HepG2 (cell line): Measurements from ENCODE around the gene SLC17A8. TPM values are rescaled to one million over a fixed set of nuclear protein-coding genes. Genes with fewer than 3 reads are reported as not detected.
A peak's percentile ranks its signal among the peaks of the same experiment; 100 is the strongest.

Experiments used
- ATAC-seq: fragments of 200-7000 bp; cut with Tn5 transposase; 3 replicates; pipeline ENCODE4 v1.9.1; 2020; ENCODE audit warnings: mild to moderate bottlenecking, moderate library complexity
- BruUV-seq: library from RNA; stranded (reverse); fragments of 400-500 nt; replicated peaks from 2 replicates; lab custom pipeline; 2021; lab: Mats Ljungman, UMichigan
- CTCF ChIA-PET: fragments of 300-600 bp; formaldehyde crosslinking; extraction: SDS; loops from one replicate; lab custom pipeline; 2021; ENCODE audit warnings: low total read pairs, inconsistent platforms, low intra/inter-chr PET ratio; lab: Yijun Ruan, JAX
- POLR2A ChIA-PET: fragments of 350-600 bp; sonication (Branson Sonifier 250); formaldehyde crosslinking; loops from one replicate; lab custom pipeline; 2020; ENCODE audit warnings: antibody characterized with exemption, inconsistent platforms; lab: Yijun Ruan, JAX
- DNase-seq: peaks from one replicate; pipeline ENCODE4 v3.0.0-alpha.2; 2015; ENCODE audit warnings: low spot score
- FAIRE-seq: peaks from 3 replicates; lab custom pipeline; 2011; peaks lifted over from hg19 to GRCh38; lab: Jason Lieb, UNC
- H2AFZ ChIP-seq: one replicate; pipeline ENCODE4 v1.6.1; 2011; ENCODE audit warnings: low read length, inconsistent platforms
- H3K27ac ChIP-seq: fragments of 300-600 bp; 3 replicates; pipeline ENCODE4 v1.8.0; 2011; ENCODE audit warnings: mixed run types, mild to moderate bottlenecking, mixed read lengths, low read length, inconsistent platforms; ENCODE audit not compliant: insufficient read depth; ENCODE audit errors: extremely low read length
- H3K27me3 ChIP-seq, 2 experiments: fragments of 200-600 bp in 1 of 2; 2 replicates in 1 of 2; 3 replicates in 1 of 2; pipeline versions ENCODE4 v1.6.0 to v1.8.0; 2011; ENCODE audit warnings: low read length in 2 of 2, mild to moderate bottlenecking in 2 of 2, moderate library complexity in 2 of 2, inconsistent platforms in 1 of 2; ENCODE audit not compliant: insufficient read depth in 2 of 2, control insufficient read depth in 1 of 2
- H3K36me3 ChIP-seq, 2 experiments: fragments of 200-600 bp in 1 of 2; replicated peaks in 1 of 2; 2 replicates in 1 of 2; 3 replicates in 1 of 2; pipeline versions ENCODE4 v1.5.1 to v1.8.0; 2011; ENCODE audit warnings: low read length in 2 of 2, inconsistent platforms in 1 of 2; ENCODE audit not compliant: insufficient read depth in 2 of 2, control insufficient read depth in 1 of 2
- H3K4me1 ChIP-seq: 2 replicates; pipeline ENCODE4 v1.5.1; 2012; ENCODE audit warnings: low read length, inconsistent platforms; ENCODE audit not compliant: insufficient read depth
- H3K4me2 ChIP-seq: 2 replicates; pipeline ENCODE4 v1.6.0; 2011; ENCODE audit warnings: low read depth, low read length, inconsistent platforms
- H3K4me3 ChIP-seq, 3 experiments: fragments of 200-600 bp in 1 of 3; sonication (generic), shearing (Covaris generic) in 1 of 3; replicated peaks in 1 of 3; 2 replicates each; pipeline ENCODE4 v1.5.1; 2011 to 2016; ENCODE audit warnings: low read length in 3 of 3, inconsistent platforms in 2 of 3, low read depth in 2 of 3, mild to moderate bottlenecking in 2 of 3, control low read depth in 1 of 3, mixed read lengths in 1 of 3; ENCODE audit not compliant: insufficient read depth in 1 of 3
- H3K79me2 ChIP-seq: one replicate; pipeline ENCODE4 v1.6.1; 2011; ENCODE audit warnings: low read length, inconsistent platforms; ENCODE audit not compliant: insufficient read depth
- H3K9ac ChIP-seq: 2 replicates; pipeline ENCODE4 v1.6.0; 2011; ENCODE audit warnings: mild to moderate bottlenecking, low read depth, low read length, inconsistent platforms; ENCODE audit not compliant: insufficient read depth
- H3K9me3 ChIP-seq: 2 replicates; pipeline ENCODE4 v1.5.1; 2012; ENCODE audit warnings: mild to moderate bottlenecking, low read length
- H4K20me1 ChIP-seq: 2 replicates; pipeline ENCODE4 v1.6.0; 2011; ENCODE audit warnings: inconsistent platforms, mild to moderate bottlenecking, low read length, moderate library complexity; ENCODE audit not compliant: insufficient read depth
- AKAP8 ChIP-seq: sonication (generic); formaldehyde crosslinking; IDR thresholded peaks from 2 replicates; pipeline ENCODE4 v1.5.1; 2020; ENCODE audit warnings: mild to moderate bottlenecking, missing genetic modification reagents
- ARID2 ChIP-seq: sonication (generic); formaldehyde crosslinking; IDR thresholded peaks from 2 replicates; pipeline ENCODE4 v1.8.1; 2022; ENCODE audit warnings: mild to moderate bottlenecking, missing genetic modification reagents, borderline replicate concordance
- ATF7 ChIP-seq, 2 experiments: fragments of 450-650 bp in 1 of 2; sonication (generic) in 1 of 2; formaldehyde crosslinking in 1 of 2; IDR thresholded peaks; 2 replicates each; pipeline versions ENCODE4 v1.4.0 to v1.6.1; 2016 to 2020; ENCODE audit warnings: antibody characterized with exemption in 1 of 2, mild to moderate bottlenecking in 1 of 2, missing genetic modification reagents in 1 of 2
- CEBPB ChIP-seq: IDR thresholded peaks from 2 replicates; pipeline ENCODE4 v1.6.1; 2011; ENCODE audit warnings: low read depth, low read length, improper control_type of control experiment, borderline replicate concordance
- HOXD1 ChIP-seq: sonication (generic); formaldehyde crosslinking; IDR thresholded peaks from 2 replicates; pipeline ENCODE4 v1.5.0; 2020; ENCODE audit warnings: missing genetic modification reagents
- KDM6A ChIP-seq: IDR thresholded peaks from 2 replicates; pipeline ENCODE4 v1.6.1; 2016; ENCODE audit warnings: low read depth
- ONECUT2 ChIP-seq: sonication (generic); formaldehyde crosslinking; IDR thresholded peaks from 2 replicates; pipeline ENCODE4 v1.4.0; 2020; ENCODE audit warnings: missing genetic modification reagents
- PAX8 ChIP-seq: sonication (generic); formaldehyde crosslinking; IDR thresholded peaks from 2 replicates; pipeline ENCODE4 v1.8.0; 2022; ENCODE audit warnings: mild to moderate bottlenecking, missing genetic modification reagents, borderline replicate concordance
- POLR2AphosphoS5 ChIP-seq: IDR thresholded peaks from 2 replicates; pipeline ENCODE4 v1.6.1; 2012; ENCODE audit warnings: low read depth, low read length
- RFX5 ChIP-seq: IDR thresholded peaks from 2 replicates; pipeline ENCODE4 v1.6.1; 2011; ENCODE audit warnings: low read depth, low read length, improper control_type of control experiment
- SRSF4 ChIP-seq: fragments of 200-400 bp; formaldehyde crosslinking; IDR thresholded peaks from one replicate; pipeline ENCODE4 v1.6.1; 2018; ENCODE audit warnings: mild to moderate bottlenecking, low read depth, low read length, moderate library complexity; ENCODE audit not compliant: poor library complexity, severe bottlenecking
- U2AF2 ChIP-seq: fragments of 200-400 bp; formaldehyde crosslinking; IDR thresholded peaks from 2 replicates; pipeline ENCODE4 v1.6.1; 2017; ENCODE audit warnings: low read depth, mild to moderate bottlenecking, low read length
- ZFAT ChIP-seq: sonication (generic); formaldehyde crosslinking; conservative IDR thresholded peaks from 2 replicates; pipeline ENCODE4 v1.8.1; 2023; ENCODE audit warnings: missing genetic modification reagents, inconsistent platforms
- ZNF333 ChIP-seq: sonication (generic); formaldehyde crosslinking; IDR thresholded peaks from 2 replicates; pipeline ENCODE4 v1.4.0; 2020; ENCODE audit warnings: mild to moderate bottlenecking, missing genetic modification reagents, borderline replicate concordance
- ZNF337 ChIP-seq: sonication (generic); formaldehyde crosslinking; IDR thresholded peaks from 2 replicates; pipeline ENCODE4 v1.5.1; 2020; ENCODE audit warnings: missing genetic modification reagents, low read depth, mild to moderate bottlenecking, borderline replicate concordance
- ZNF33A ChIP-seq: sonication (generic); formaldehyde crosslinking; IDR thresholded peaks from 2 replicates; pipeline ENCODE4 v1.5.1; 2020; ENCODE audit warnings: missing genetic modification reagents, mild to moderate bottlenecking, moderate library complexity, borderline replicate concordance
- ZNF670 ChIP-seq: sonication (generic); formaldehyde crosslinking; IDR thresholded peaks from 2 replicates; pipeline ENCODE4 v1.8.0; 2022; ENCODE audit warnings: mild to moderate bottlenecking, missing genetic modification reagents, borderline replicate concordance
- ZSCAN20 ChIP-seq: sonication (generic); formaldehyde crosslinking; IDR thresholded peaks from 2 replicates; pipeline ENCODE4 v1.4.0; 2020; ENCODE audit warnings: missing genetic modification reagents, mild to moderate bottlenecking, borderline replicate concordance
- ZZZ3 ChIP-seq: sonication (generic); formaldehyde crosslinking; IDR thresholded peaks from 2 replicates; pipeline ENCODE4 v1.4.0; 2020; ENCODE audit warnings: missing genetic modification reagents, mild to moderate bottlenecking, borderline replicate concordance
- WGBS: methylation state at CpG from one replicate; pipeline ENCODE4 v1.1.6; 2017; ENCODE audit warnings: low lambda C conversion rate; 5-methylcytosine and 5-hydroxymethylcytosine counted together
- in situ Hi-C: cut with HindIII; loops from 2 replicates; pipeline ENCODE4 v1.10.0; 2017; ENCODE audit warnings: low pct_unique_long_range_greater_than_20kb; ENCODE audit not compliant: extremely low pct_ligation_motif_present
- intact Hi-C: fragments of 100-400 bp; cut with micrococcal nuclease; formaldehyde crosslinking; loops from one replicate; pipeline ENCODE4 v1.10.0; 2022; ENCODE audit not compliant: unreplicated experiment
- polyA plus RNA-seq, 8 experiments: library from polyadenylated mRNA; depleted of rRNA in 3 of 8; stranded (reverse) in 7 of 8; unstranded in 1 of 8; fragments of >200 nt; fragmentation: Illumina TruSeq in 4 of 8; extraction: Trizol in 4 of 8; gene quantifications; 2 replicates each; pipeline versions ENCODE4 v1.2.1 to v1.2.3, GENCODE V29; 2011 to 2016; ENCODE audit warnings: low read depth in 4 of 8, missing spikeins in 1 of 8, mixed read lengths in 1 of 8; ENCODE audit not compliant: insufficient read depth in 1 of 8
- total RNA-seq, 5 experiments: library from RNA; depleted of rRNA; stranded (reverse); fragments of >200 nt; fragmentation: Illumina TruSeq; extraction: Trizol; gene quantifications; 2 replicates each; pipeline ENCODE4 v1.2.3, GENCODE V29; 2016; ENCODE audit warnings: low read depth in 1 of 5
- TF ChIP-seq, protein P1 (sequence below): sonication (generic); formaldehyde crosslinking; IDR thresholded peaks from 2 replicates; pipeline ENCODE4 v1.5.0; 2020; ENCODE audit warnings: missing genetic modification reagents
- TF ChIP-seq, protein P2 (sequence below), 2 experiments: fragments of 450-650 bp in 1 of 2; sonication (generic) in 1 of 2; formaldehyde crosslinking; IDR thresholded peaks; 2 replicates each; pipeline versions ENCODE4 v1.5.0 to v1.8.0; 2020 to 2022; ENCODE audit warnings: mild to moderate bottlenecking in 1 of 2, missing genetic modification reagents in 1 of 2
- TF ChIP-seq, protein P3 (sequence below): sonication (generic); formaldehyde crosslinking; conservative IDR thresholded peaks from 2 replicates; pipeline ENCODE4 v1.4.0; 2020; ENCODE audit warnings: missing genetic modification reagents

The SLC17A8 gene
- total and polyA plus RNA-seq, 2 of the 13 experiments (the other 11 are each of a cell fraction or from before 2014, with no cell fraction given): 0.07 to 0.15 TPM

DNA sequence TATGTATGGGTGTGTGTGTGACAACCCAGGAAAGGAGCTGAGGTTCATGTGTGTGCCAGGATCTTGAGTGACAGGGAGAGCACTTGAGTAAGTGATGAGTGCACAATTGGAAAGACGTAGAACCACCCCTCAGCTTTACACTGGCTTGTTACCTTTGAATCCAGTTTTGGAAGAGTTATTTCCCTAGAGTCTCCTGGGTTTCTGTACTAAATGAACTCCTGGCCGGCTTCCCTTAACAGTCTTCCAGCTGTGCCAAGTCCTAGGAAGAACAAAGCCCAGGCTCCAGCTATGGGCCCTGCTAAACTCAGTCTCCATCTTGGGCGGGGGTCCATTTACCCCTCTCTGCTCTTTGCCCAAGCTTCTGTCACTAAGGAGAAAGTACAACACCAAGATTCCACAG lies 97.1 kb downstream of the SLC17A8 start:
- CTCF ChIA-PET: no interaction called here

DNA sequence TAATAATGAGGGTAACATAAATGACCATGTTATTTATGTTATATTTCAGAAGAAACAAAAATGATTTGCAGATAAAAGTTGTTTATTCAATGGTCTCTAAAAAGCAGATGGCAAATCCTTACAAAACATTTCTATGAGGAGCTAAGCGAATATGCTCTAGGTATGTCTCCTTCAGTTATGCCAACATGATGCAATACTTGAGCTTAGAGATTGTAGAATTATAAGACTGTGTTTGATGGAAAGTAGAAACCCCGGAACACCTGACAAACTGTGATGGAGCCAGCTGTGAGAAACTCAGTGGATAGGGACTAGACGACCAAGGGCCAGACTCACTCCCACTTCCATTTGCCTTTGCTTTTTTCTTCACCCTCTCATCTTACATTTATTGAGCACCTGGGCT lies 99.0 kb downstream of the SLC17A8 start:
- H3K4me1 ChIP-seq: no peaks in the 10 kb centered on the region
- H3K27ac ChIP-seq: no peak overlapping the region
- DNase-seq (no peak), ATAC-seq (no peak), FAIRE-seq (no peak)
- intact Hi-C loops: no loop called here
- no peak overlapping the region for H3K9ac ChIP-seq
- no peak overlapping the region for H3K4me2 ChIP-seq
- ChIA-PET CTCF (no interaction called here), POLR2A (interaction anchor here (1.3 kb wide), 1 partner anchor 8 kb away, joined by 3 read pairs; no protein-coding TSS in a partner anchor)
- no peaks in the 10 kb centered on the region for H3K36me3 ChIP-seq
- H4K20me1 ChIP-seq: no peaks in the 10 kb centered on the region
- H3K27me3 ChIP-seq: no peaks in the 10 kb centered on the region
- BruUV-seq: no TSS peak
- H2AFZ ChIP-seq: no peak overlapping the region
- no peaks in the 10 kb centered on the region for H3K9me3 ChIP-seq
- no peaks in the 10 kb centered on the region for H3K79me2 ChIP-seq
- H3K4me3 ChIP-seq: no peak overlapping the region
- WGBS: 93% methylated on average over 3 of the region's 3 CpGs
- in situ Hi-C loops: no loop called here
- TF ChIP-seq, protein P1, sequence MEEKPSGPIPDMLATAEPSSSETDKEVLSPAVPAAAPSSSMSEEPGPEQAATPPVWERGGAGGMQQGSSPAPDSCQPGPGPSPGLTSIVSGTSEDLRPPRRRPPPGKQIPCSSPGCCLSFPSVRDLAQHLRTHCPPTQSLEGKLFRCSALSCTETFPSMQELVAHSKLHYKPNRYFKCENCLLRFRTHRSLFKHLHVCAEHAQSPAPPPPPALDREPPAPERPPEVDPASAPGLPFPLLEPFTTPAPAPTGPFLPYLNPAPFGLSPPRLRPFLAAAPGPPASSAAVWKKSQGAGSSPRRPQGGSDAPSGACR (CRISPR knock-in tag): no peak
- TF ChIP-seq ZZZ3 (CRISPR knock-in tag): no peak
- TF ChIP-seq ATF7 (IDR thresholded peaks at IDR 0.05): peak; percentile 17; the same call in 1 of the 2 replicates
- no peak for TF ChIP-seq ATF7 (CRISPR knock-in tag; IDR thresholded peaks at IDR 0.05)
- TF ChIP-seq, protein P2, sequence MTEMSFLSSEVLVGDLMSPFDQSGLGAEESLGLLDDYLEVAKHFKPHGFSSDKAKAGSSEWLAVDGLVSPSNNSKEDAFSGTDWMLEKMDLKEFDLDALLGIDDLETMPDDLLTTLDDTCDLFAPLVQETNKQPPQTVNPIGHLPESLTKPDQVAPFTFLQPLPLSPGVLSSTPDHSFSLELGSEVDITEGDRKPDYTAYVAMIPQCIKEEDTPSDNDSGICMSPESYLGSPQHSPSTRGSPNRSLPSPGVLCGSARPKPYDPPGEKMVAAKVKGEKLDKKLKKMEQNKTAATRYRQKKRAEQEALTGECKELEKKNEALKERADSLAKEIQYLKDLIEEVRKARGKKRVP (CRISPR knock-in tag; IDR thresholded peaks at IDR 0.05): 0 out of 4 replicates have a peak, but pooled peaks of 1 of the 2 experiments have one; percentile 35
- no peak for TF ChIP-seq ZFAT
- TF ChIP-seq HOXD1 (CRISPR knock-in tag): no peak
- peak; percentile 65; the same call in 1 of the 2 replicates for TF ChIP-seq CEBPB
- TF ChIP-seq, protein P3, sequence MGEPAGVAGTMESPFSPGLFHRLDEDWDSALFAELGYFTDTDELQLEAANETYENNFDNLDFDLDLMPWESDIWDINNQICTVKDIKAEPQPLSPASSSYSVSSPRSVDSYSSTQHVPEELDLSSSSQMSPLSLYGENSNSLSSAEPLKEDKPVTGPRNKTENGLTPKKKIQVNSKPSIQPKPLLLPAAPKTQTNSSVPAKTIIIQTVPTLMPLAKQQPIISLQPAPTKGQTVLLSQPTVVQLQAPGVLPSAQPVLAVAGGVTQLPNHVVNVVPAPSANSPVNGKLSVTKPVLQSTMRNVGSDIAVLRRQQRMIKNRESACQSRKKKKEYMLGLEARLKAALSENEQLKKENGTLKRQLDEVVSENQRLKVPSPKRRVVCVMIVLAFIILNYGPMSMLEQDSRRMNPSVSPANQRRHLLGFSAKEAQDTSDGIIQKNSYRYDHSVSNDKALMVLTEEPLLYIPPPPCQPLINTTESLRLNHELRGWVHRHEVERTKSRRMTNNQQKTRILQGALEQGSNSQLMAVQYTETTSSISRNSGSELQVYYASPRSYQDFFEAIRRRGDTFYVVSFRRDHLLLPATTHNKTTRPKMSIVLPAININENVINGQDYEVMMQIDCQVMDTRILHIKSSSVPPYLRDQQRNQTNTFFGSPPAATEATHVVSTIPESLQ (CRISPR knock-in tag): no peak

More for the DNA sequence above, 97.1 kb downstream of the SLC17A8 start:
- no peak for DNase-seq
- Histone ChIP-seq H3K4me3 (no peak overlapping the region), H4K20me1 (no peaks in the 10 kb centered on the region), H3K27ac (no peak overlapping the region), H3K27me3 (no peaks in the 10 kb centered on the region), H2AFZ (no peak overlapping the region), H3K4me1 (no peaks in the 10 kb centered on the region), H3K9me3 (no peaks in the 10 kb centered on the region), H3K4me2 (no peak overlapping the region), H3K9ac (no peak overlapping the region), H3K79me2 (no peaks in the 10 kb centered on the region), H3K36me3 (no peaks in the 10 kb centered on the region)
- intact Hi-C loops: no loop called here
- TF ChIP-seq ZNF670 (CRISPR knock-in tag) (no peak), AKAP8 (CRISPR knock-in tag) (no peak), ZNF337 (no peak), ZNF33A (no peak), ONECUT2 (CRISPR knock-in tag) (no peak), ZNF333 (CRISPR knock-in tag) (no peak), ZSCAN20 (CRISPR knock-in tag) (no peak), RFX5 (no peak), SRSF4 (no peak), U2AF2 (no peak), KDM6A (CRISPR knock-in tag) (no peak), POLR2AphosphoS5 (no peak), ARID2 (CRISPR knock-in tag) (no peak), PAX8 (CRISPR knock-in tag) (no peak)
- BruUV-seq: no TSS peak
- FAIRE-seq: no peak
- in situ Hi-C loops: no loop called here
- WGBS: 98% methylated on average over 3 of the region's 3 CpGs
- ATAC-seq: no peak
- POLR2A ChIA-PET: interaction anchor here (1.2 kb wide), 1 partner anchor 21 kb away, joined by 3 read pairs; no protein-coding TSS in a partner anchor
